GM19395 (cell line): ENCODE results near the gene IGSF9B.
A peak's percentile ranks its signal among the peaks of the same experiment; 100 is the strongest.

Experiments used
- ATAC-seq: cut with Tn5 transposase; IDR thresholded peaks from one replicate; pipeline ENCODE4 v1.9.1; 2021; ENCODE audit warnings: mild to moderate bottlenecking, moderate library complexity; ENCODE audit not compliant: unreplicated experiment

IGSF9B gene

DNA sequence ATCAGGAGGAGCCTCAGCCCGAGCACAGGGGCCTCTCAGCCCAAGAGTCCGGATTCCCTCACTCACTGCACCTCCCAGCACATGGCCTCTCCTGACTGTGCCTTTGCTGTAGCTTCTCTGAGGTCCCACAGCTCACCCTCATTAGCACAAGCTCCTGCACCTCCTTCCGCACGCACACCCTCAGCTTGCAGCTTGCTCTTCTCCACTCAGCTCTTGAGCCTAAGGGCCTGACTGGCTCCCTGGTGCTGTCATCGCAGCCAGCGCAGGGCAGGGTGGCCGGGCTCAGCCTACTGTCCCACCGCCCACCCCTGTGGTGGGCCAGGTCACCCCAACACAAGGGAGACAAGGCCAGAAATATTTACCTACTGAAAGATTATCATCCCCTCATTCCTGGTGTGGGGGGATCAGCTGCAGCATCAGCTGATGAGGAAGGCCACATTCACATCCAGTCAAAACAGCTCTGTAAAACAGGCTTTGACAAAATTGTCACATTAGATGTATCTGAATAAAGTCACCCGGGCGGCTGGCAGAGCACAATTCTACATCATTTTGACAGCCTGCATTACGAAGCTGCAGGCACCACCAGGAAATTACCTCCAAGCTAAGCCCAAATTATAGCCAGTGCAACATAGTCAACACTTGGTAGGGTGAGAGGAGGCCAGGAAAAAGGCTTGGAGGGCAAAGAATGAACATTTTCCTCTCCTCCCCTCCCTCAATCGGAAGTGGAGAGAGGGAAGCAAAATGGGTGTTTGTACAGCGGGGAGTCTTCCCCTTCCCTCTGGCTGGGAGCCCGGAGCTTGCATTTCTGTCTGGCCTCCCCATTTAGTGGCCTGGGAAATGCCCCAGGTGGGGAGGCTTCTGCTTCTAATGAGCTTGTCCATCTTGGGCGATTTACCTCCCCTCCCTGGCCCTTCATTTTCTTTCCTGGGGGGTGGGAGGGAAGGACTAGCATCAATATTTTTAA lies 29.5 kb upstream of the IGSF9B start:
- ATAC-seq = no peak

DNA sequence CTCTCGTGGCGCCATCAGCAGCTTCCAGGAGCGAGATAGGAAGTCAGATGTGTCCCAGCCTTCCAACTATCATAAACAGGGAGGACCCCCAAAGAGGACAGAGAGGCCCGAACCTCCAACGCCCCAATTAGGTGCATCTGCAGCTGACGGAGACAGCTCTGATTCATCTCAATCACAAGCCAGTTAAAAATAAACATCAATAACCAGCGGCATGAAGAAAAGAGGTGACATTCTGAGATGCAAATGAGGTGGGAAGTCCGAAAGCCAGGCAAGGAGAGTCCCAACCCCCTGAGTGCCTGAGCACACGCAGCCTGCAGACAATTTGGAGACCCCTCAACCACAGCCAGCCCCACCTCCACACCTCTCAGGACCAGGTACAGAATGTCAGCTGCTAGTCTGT lies 28.1 kb upstream of the IGSF9B start:
- no peak for ATAC-seq

DNA sequence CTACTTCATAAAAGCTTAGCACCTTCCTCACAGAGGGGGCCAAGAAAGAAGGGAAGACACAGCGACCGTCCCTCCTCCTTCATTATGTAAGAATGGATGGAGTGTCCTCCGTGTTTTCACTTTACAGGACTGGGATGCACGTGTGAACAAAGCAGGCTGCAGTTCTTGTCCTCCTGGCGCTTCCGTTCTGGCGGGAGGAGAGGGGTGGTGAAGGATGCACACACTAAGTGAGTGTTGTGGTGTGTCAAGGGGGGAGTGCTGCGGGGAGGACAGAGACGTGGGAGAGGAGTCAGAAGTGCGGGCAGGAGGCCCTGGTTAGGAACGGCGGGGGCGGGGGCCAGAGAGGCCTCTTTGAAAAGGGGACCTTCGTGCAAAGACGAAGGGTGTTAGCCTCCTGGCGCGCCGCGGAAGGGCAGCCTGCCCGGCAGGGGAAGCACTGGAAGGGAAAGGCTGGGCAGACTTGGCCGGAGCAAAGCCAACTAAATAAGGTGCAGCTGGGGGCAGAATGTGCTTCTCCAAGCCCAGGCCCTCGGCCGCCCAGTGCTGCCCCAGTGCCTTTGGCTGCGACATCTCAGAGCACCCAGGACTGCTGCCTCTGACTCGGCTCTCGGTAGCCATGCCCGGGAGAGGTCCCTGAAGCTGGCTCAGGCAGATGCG lies 27.0 kb upstream of the IGSF9B start:
- no peak for ATAC-seq

DNA sequence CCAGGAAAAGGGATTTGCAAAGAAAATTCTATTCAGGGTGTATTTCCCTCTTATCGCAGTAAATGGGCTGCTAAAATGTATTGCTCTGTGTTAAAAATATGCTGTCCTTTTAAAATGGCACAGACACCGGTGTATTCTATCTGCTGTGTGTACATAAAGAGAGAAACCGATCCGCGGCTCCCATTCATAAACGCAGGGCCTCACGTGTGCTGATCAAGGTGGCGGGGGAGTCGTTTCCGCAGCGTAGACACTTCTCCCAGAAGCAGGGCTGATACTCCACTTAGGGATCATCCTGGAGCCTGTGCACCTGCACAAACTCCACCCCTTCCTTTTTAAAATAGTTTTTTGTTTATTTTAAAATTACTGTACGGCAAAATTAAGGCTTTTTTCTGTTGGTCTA lies 26.1 kb upstream of the IGSF9B start:
- no peak for ATAC-seq

DNA sequence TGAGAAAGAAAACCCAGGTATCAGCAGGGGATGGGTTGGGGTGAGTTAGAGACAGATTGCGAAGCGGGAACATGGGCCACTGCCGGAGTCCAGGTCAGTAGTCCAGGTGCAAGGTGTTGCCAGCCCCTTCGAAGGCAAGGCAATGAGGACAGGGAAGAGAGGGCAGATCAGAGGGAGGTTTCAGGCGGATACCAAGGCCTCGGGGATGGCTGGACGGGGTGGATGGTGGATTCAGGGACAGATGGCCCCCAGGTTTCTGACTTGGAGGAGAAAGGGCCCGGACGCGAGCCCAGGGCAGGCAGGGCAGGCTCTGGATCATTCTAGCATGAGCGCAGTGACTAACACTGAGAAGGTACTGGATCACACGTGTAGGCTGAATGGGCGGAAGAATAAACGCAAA lies 25.4 kb upstream of the IGSF9B start:
- ATAC-seq = no peak

DNA sequence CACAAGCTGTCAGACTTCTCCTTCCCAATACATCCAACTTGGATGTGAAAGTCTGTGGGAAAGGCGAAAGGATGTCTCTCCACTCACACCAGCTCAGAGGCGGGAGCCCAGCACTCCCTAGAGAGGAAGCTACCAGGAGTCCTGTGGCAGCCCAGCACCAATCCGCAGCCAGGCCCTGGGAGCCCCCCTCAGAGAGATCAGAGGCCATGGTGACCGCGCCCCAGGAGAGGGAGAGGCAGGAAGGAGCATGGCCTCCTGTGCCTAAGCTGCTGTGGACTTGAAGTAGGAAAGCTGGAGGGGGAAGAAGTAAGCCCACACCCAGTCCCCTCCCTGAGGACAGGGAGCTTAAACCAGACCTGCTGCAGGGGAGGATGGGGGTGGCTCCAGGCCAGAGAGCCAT lies 24.4 kb upstream of the IGSF9B start:
- ATAC-seq = no peak

DNA sequence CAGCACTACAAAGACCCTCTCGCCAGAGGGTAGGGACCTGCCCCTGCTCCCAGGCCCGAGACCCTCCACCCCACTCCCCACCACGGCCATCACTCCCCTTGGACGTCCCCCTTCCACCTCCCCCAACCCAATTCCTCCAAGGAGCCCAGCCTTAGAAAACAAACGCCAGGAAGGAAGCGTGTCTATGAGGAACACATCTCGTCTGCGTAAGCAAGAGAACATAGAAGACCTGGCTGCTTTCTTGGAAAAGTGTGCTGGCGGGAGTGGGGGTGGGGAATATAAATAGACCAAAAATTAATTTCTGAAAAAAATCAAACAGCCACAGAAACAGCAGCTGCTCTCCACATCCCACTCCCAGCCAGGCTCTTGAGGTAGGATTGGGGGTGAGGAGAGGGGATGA lies 23.9 kb upstream of the IGSF9B start:
- no peak for ATAC-seq

DNA sequence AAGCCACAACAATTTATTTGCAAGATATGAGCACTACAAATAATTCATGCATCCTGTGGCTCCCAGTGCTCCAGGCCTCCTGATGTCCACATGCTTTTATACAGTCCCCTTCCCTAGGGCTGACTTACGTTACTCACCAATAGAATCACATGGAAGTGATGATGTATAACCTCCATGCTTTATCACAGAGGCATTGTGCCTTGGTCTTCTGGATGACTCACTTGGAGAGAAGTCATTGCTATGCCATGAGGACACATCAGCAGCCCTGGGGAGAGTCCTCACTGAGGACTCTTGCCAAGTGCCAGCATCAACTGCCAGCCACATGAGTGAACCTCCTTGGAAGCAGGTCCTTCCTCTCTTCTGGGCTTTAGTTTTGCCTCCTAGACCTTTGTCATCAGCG lies 22.0 kb upstream of the IGSF9B start:
- ATAC-seq = no peak

DNA sequence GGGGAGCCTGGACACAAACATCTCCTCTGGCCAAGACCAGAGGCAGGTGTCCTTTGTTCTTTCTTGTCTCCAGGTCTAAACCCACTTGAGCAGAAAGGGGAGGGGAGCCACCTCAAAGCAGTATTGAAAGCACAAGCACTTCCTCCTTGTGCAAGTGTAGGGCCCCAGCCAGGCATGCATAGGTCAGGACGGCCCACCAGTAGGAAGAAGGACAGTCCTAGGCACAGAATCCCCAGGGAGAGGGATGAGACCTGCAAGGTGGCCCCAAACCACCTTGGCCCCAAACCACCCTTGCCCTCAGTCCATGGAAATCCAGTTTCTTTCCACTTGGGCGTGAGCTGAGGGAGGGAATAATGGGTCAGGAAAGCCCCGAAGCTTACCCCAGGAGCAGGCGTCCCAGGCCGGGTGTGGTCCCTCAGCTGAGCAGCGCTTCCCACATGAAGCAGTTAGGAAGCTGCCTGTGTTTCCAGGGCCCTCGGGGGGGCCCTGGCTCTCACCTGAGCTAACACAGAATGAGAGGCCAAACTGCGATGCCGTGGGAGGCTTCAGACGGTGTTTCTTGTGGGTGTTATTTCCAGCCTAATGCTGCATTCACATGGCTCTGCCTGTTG lies 20.4 kb upstream of the IGSF9B start:
- peak; percentile 99 for ATAC-seq

DNA sequence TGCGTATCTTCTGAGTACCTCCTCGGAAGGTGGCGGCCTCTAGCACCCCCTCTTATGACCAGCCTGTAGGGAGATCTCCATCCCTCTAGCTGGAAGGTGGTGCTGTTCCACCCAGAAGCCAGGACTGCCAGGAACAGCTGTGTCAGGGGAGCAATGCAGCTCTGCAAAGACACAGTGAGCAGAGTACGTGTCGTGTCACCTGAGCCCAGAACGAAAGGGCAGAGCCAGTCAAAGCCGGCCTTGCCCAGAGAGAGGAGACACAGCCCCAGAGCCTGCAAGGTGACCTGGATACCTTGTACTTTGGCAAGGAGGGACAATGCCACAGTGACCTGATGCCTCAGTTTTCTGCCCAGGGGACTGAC lies 18.7 kb upstream of the IGSF9B start:
- no peak for ATAC-seq

DNA sequence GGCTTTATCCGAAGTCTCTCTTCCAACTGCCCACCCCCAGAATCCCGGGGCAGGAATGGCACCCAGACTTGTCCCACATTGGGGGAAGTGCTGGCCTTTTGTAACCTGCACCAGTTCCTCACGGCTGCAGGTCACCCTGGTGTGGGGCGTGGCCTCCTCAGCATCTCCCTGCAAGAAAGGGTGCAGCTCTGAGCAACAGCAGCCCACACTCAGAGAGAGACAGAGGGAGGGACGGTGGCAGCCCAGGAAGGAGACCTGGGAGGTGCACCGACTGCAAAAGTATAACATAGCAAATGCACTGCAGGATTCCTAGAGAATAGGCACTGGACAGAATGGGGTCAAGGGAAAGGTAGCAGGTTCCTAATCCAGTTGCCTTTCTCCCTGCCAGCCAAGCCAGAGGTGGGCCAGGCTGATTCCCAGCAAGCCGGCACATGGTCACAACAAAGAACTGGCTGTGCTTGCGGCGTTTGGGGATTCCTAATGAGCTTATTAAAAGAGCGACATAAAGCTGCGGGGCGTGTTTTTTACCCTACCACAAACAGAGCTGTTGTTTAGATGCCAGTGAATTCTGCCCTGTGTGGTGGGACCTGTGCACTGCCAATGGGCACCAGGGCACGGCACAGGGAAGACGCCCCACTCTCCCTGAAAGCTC lies 18.2 kb upstream of the IGSF9B start:
- no peak for ATAC-seq

DNA sequence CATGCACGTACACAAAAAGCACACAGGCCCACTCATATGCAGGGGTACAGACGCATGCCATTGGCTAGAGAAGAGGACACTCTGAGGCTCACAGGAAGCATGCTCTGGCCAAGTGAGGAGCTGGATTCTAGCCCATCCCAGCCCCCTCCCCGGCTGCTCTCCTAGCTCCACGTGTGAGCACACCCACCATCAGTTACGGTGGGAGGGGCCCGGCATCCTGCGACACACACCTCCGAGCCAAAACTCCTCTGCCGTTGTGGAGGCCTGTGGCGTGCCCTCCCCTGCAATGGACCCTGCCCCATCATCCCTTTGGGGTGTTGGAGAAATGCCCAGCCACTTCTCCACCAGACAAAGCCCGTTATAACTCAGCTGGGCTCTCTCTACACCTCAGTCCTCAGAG lies 15.1 kb upstream of the IGSF9B start:
- no peak for ATAC-seq

DNA sequence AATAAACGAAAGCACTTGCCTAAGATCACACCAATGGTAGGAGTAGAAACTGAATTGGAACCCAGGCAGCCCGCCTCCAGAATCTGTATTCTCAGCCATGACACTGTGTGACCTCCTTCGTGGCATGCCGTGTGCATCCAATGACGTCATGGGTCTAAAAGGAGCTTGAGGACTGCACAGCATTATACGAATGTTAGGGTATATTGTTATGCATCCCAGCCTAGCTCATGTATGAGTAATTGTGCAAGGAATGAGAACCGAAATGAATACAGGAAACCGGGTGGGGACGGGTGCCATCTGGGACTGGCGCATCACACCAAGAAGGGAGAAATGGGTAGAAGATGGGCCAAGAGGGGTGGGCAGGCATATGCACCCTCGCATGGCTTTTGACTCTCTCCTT lies 12.3 kb upstream of the IGSF9B start:
- no peak for ATAC-seq

DNA sequence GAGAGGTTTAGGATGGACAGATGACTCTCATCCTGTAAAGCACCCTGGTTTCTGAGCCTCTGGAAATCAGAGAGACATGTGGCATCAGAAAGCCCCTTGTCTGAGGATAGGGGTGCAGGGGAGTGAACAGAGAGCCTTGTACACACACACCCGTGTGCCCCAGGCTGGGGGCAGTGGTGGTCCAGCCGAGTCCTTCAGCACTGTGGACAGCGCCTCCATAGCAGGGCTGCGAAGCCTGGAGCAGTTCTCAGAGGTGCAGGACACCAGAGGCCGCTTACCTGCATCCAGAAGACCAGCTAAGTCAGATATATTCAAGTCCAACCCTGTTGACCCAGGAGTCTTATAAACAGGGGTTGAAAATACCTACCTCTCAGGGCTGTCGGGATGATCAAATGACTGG lies 11.5 kb upstream of the IGSF9B start:
- ATAC-seq = no peak

DNA sequence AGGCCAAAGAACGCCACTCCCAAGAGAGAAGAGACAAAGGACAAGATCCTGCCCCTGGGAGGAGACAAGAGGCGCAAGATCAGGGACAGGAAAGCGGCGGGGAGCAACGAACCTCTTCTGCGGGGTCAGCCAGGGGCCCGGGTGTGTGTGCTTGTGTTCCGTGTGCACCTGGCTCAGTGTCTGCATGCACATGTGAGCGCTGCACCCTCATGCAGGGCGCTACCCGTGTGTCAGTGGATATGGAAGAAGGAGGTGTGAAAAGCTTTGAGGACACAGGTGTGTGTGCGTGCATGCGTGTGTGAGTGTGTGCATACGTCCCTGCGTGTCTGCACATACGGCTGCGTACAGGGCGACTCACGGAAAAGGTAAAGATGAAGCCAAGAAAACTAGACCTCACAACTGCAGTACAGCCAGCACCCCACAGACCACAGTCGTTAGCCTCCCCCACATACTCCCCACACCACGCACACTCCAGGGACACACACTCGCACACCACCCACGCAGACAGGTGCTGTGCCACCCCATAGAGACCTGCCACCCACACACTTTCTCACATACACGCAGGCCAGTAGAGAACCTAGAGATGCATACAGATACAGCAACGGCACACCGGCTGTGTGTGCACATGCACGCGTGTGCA lies 11.0 kb upstream of the IGSF9B start:
- no peak for ATAC-seq

DNA sequence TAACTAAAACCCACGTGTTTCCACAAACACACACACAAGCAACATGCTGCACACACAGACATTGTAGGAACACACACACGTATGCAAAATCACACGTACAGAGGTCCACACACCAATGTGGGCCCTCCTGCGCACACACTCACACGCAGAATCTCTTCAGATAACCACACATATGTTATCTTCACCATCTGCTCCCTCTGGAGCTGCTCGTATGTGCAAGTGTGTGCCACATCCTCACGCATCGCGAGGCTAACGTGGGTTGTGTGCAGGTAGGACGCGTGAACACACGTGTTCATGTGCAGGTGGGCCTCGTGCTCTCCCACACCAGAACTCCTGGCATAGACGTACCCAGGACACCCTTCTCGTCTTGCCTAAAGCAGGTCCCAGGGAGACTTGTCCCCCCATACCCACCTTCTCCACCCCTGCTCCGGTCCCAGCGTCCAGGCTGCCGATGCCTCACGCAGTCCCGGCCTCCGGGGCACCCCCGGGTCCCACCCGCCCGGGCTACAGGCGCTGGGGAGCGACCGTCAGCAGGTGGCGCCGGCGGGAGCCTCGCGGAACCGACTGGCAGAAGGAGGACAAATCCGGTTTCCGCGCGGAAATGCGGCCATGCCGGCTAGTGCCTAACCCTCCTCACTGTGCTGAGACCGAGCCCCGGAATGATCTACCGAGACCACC lies 10.3 kb upstream of the IGSF9B start:
- no peak for ATAC-seq

DNA sequence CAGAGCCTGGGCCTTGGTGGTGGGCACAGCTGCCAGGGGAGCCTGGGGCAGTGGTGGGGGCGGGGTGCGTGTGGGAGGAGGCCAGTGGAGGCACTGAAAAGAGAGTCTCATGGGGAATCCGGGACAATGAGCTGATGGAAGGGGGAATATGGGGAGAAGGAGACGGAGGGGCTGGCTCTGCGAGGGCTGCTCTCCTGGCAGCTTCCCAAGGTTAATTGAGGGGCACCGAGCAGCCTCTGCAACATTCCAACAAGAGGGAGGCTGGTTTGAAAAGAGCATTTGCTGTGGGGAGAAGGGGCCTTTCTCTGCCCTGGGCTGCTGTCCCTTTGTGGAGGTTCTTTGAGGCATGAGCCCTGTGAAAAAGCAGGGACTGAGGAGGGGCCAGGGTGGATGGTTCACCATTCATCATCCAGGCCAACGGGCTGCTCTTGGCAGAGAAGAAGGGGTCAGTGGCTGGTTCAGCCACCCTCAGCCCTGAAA lies 9.4 kb upstream of the IGSF9B start:
- no peak for ATAC-seq

DNA sequence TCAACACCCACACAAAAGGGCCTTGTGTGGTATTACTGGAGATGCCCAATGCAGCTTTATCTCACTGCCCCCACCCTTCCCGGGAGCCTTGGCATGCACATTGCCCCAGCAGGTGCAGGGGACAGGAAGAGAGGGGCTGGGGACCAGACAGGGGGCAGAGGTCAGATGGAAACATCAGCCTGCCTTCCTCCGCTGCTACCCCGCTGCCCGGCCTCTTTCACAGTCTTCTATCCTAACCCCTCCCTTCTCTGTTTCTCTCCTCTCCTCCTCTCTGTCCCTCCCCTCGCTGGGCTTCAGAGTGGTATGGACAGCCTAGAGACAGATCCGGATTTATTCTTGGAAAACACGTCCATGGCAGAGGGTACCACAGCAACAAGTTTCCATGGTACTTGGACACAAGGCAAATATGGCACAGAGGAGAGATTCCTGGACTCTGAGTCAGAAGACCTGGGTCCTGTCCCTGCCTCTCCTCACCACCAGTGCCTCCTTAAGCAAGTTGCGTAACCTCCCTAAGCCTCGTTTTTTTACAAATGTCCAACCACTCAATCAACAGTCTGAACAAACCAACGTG lies 8.3 kb upstream of the IGSF9B start:
- no peak for ATAC-seq

DNA sequence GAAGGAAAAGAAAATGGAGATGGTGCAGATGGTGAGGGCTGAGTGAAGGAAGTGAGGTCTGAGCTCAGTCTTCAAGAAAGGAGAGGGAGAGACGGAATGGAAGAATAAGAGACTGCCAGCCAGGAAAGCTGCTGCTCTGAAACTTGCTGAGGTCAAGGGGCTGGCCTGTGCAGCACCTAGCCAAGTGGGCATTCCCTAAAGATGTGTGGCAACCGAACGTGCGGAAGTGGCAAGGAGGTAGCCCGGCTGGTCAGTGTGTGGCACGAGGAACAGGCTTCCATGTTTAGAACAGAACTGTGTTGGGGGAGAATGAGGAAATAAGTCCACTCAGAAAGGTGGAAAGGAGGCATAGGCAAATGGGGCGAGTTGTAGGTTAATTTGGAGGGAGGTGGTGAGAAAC lies 7.6 kb upstream of the IGSF9B start:
- ATAC-seq = no peak

DNA sequence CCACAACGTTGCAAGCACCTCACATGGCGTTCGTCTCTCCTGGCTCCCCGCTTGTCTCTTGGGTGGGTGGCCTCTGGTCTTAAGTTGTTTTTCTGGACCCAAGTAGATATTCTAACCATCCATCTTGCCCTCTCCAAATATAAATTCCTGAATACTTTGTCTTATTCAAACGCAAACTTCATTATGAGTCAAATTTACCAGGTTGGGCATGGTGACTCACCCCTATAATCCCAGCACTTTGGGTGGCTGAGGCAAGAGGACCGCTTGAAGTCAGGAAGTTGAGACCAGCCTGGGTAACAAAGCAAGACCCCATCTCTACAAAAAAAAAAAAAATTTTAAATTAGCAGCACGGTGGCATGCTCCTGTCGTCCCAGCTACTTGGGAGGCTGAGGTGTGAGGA lies 5.1 kb upstream of the IGSF9B start:
- ATAC-seq = no peak
